ENCODE data around the gene ZC3H18.
"Not testable (repeated sequence)": the region's sequence is repeated elsewhere in the genome, so short reads cannot be mapped to it uniquely, and the experiment has no call there.

The ZC3H18 gene

DNA sequence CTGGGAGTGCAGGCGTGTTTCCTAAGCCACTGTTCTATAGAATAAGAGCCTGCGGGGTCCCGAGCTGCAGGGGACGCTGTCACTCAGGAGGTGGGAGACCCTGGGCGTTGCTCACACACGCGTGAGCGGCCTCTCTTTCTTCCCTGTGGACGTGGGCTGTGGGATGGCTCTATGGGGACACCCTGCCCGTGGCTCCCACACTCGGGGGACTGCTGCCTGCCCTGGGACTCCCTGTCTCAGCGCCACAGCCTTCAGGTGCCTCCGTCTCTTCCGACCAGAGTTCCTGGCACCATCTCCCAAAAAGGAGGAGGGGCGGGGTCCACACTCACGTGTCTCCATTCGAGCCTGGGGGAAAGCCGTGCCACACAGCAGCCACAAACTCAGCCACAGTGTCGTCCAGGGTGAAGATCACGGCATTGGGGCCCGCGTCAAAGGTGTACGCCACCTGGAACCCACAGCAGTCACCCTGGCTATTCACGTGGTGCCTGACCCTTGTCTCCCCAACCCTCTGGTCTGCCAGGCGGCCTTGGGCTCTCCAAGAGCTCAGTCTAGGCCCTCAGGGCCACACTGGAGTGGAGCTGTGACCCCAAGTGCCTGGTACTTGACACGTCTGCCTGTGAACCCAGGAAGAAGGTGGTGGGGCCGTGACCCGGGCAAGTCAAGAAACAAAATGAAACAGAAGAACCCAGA, 84.3 kb downstream of the ZC3H18 start:
- no peak for DNase-seq (ENCODE audit: low read depth, low spot score)

GRCh38 chr16:88655053-88655732, 85.0 kb downstream of the ZC3H18 start:
- DNase-seq (ENCODE audit: low read depth, low spot score): no peak

GRCh38 chr16:88655733-88656281, 85.6 kb downstream of the ZC3H18 start:
- DNase-seq (ENCODE audit: low read depth, low spot score): no peak

GRCh38 chr16:88656291-88656980, 86.2 kb downstream of the ZC3H18 start:
- no peak for DNase-seq (ENCODE audit: low read depth, low spot score)

- DNase-seq (ENCODE audit: low read depth, low spot score): no peak
These were observed 87.2 kb downstream of the ZC3H18 start for GRCh38 chr16:88657371-88657770.

GRCh38 chr16:88658714-88659113, 88.5 kb downstream of the ZC3H18 start:
- DNase-seq (ENCODE audit: low read depth, low spot score): no peak

DNA sequence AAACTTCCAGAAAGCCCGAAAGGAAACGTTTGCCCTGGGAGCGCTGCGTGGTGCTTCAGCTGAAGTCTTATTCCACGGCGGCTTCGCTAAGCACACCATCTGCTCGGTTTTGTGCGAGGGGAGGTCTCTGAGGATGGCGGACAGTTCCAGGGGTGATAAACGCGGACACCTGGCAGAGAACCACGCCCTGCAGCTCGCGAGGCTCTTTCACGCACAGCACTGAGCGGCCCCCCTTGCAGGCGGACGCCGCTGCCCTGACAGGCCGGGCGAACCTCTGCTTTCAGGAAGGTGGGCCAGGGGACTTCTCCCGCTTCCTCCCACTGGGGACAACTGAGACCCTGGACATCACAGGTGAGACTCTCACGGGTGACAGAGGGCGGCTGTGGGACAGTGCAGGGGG, 89.0 kb downstream of the ZC3H18 start:
- no peak for DNase-seq (ENCODE audit: low read depth, low spot score)

DNA sequence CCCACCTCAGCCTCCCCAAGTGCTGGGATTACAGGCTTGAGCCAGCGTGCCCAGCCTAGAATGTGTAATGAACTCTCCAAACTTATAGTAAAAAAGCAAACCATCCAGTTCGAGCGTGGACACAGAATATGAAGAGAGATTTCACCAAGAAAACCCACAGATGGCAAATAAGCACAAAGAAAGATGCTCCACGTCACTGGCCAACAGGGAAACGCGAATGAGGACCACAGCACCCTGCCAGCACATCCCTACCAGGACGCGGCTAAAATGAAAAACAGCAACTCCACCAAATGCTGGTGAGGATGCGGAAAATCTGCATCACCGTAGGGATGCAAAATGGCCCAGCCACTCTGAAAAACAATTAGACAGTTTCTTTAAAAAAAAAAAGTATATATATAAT, 91.3 kb downstream of the ZC3H18 start:
- no peak for DNase-seq (ENCODE audit: low read depth, low spot score)

DNA sequence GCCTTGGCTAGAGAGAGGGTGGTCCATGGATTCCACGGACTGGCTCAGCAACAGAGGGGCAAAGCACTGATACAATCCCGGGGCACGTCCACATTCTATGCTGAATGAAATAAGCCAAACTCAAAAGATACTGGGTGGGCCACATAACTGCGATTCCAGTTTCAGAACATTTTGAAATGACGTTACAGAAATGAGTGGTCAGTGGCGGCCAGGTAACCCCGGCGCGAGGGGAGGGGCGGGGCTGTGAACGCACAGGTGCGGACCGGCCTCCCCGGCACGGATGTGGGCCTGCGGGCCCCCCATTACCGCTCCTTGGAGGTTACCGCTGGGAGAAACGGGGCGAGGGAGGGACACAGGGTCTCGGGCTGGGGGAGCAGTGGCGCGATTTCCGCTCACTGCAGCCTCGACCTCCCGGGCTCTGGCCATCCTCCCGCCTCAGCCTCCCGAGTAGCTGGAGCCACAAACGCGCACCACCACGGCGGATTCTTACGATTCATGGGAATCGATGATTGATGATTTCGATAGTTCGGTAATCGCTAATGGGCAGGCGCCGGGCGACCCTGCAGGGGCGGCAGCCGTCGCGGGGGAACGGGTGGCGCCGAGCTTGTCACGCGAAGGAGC, 92.1 kb downstream of the ZC3H18 start:
- no peak for DNase-seq (ENCODE audit: low read depth, low spot score)

DNA sequence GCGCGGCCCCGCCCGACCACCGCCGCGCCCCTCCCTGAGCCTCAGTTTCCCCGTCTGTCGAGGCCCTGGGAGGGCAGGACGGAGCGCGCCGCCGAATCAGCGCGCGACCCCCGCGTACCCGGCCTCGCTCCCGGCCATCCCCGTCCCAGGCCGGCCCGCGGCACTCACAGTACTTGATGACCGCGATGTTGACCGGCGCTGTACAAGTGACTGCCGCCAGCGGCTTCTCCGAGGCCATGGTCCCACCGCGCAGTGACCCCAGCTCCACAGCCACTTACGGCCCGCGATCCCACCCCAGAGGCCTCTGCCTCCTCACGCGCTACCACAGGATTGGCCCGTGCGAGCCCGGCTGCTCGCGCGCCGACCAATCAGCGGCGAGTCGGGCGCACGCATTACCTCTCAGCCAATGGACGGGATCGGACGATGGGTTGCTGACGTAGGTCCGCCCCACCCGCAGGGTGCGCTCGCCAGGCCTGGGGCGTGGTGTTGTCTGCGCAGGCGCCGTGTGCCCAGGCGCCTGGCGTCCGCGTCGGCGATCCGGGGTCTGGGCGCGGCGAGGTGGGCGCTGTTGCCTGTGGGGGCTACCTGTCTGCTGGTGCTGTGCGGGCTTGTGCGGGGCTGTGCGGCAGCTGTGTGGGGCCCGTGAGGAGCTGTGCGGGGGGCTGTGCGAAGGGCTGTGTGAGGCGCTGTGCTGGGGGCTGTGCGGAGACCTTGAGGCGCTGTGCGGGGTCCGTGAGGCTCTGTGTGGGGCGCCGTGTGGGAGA, 92.8 kb downstream of the ZC3H18 start, which contains the start of gene MVD:
Gene MVD (minus strand): TSS at position 249 of the 764 bp plus-strand sequence. CDS start 11 bp downstream, at position 238.
- DNase-seq (ENCODE audit: low read depth, low spot score): peak; percentile 92

- no peak for DNase-seq (ENCODE audit: low read depth, low spot score)
These were observed 94.9 kb downstream of the ZC3H18 start for GRCh38 chr16:88665148-88665547.

DNA sequence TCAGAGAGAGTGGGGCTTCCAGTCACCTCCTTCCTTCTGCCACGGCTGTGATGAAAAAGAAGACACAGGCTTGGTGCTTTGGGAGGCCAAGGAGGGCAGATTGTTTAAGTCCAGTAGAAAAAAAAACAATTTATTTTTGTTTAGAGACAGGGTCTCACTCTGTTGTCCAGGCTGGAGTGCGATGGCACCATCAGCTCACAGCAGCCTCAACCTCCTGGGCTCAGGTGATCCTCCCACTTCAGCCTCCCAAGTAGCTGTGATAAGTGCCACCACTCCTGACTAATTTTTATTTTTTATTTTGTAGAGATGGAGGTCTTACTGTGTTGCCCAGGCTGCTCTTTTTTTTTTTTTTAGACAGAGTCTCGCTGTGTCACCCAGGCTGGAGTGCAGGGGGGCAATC, 95.4 kb downstream of the ZC3H18 start:
- DNase-seq (ENCODE audit: low read depth, low spot score): no peak

- no peak for DNase-seq (ENCODE audit: low read depth, low spot score)
These were observed 97.3 kb downstream of the ZC3H18 start for GRCh38 chr16:88667461-88667860.

- not testable (repeated sequence) for DNase-seq (ENCODE audit: low read depth, low spot score)
These were observed 99.3 kb downstream of the ZC3H18 start for GRCh38 chr16:88669493-88669892.

DNA sequence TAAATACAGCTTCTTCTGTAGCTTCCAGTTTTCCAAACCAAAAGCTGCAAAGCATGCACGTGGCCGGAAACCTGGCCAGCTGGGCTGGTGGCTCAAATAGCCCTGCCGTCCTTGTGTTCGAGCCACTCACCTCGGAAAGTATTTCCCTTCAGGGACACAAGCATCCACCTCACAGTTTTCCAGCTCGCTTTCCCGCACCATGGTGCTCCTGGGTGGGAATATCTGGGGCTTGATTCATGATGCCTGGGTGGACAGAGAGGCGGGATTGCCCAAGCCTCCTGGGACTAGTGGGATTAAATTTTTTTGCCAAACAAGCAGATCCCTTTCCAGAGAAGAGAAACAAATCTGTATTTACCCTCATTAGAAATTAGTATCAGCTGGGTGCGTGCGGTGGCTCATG, 99.8 kb downstream of the ZC3H18 start:
- no peak for DNase-seq (ENCODE audit: low read depth, low spot score)

GRCh38 chr16:88671806-88672205, 101.6 kb downstream of the ZC3H18 start:
- DNase-seq (ENCODE audit: low read depth, low spot score): no peak

DNA sequence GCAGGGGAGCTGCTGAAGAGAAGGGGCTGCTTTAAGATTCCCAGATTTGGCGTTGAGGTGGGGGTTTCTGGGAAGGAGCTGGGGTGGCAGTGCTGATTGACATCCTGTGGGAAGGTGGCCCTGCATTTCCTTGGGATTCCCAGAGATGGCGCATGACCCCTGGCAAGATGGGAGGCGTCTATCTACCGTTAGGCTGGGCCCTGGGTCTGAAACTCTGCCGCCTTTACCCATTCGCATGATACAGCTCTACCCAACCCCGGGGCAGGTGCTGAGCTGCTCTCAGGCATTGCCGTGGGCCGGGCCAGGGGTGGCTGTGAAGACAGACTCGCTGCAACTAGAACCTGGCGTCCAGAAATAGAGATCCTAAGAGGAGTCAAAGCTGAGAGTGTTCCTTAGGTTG, 102.6 kb downstream of the ZC3H18 start:
- peak; percentile 50 for DNase-seq (ENCODE audit: low read depth, low spot score)

- DNase-seq (ENCODE audit: low read depth, low spot score): no peak
These were observed 103.6 kb downstream of the ZC3H18 start for GRCh38 chr16:88673716-88674379.

- no peak for DNase-seq (ENCODE audit: low read depth, low spot score)
These were observed 106.5 kb downstream of the ZC3H18 start for GRCh38 chr16:88676502-88677242.

DNA sequence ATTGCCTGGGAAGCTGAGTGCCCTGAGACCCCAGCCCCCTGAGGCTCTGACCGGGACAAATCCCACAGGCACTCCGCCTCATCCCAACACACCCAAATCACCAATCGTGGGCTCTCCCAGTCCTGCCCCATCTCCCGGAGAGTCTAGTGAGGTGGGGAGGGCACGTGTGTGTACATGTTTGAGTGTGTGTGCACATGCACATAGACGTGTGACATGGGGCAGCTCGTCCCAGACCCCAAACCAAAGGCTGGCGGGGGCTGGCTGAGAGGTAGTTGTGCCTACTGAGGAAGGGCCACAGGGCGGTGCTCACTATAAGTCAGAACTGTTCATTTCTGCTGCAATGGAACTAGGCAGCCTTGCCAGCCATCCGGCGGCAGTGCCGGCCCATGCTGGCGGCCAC, 107.5 kb downstream of the ZC3H18 start:
- DNase-seq (ENCODE audit: low read depth, low spot score): no peak

Measured in iPS DF 19.7 (cell line).